SU-DHL-6 (cell line): ENCODE results near the gene PPP3CA.

Source experiments
- EZH2phosphoT487 ChIP-seq: fragments of 200-600 bp; sonication (generic), shearing (Covaris generic); conservative IDR thresholded peaks from 2 replicates; pipeline ENCODE4 v1.6.1; 2018; ENCODE audit warnings: mild to moderate bottlenecking, antibody characterized with exemption, low read length, moderate library complexity, mixed read lengths
- TF ChIP-seq, protein P1 (sequence below): fragments of 200-600 bp; sonication (generic); IDR thresholded peaks from one replicate; pipeline ENCODE4 v1.5.1; 2017; ENCODE audit warnings: antibody characterized with exemption, mild to moderate bottlenecking, low read length, moderate library complexity; ENCODE audit not compliant: insufficient read depth, poor library complexity, severe bottlenecking

DNA sequence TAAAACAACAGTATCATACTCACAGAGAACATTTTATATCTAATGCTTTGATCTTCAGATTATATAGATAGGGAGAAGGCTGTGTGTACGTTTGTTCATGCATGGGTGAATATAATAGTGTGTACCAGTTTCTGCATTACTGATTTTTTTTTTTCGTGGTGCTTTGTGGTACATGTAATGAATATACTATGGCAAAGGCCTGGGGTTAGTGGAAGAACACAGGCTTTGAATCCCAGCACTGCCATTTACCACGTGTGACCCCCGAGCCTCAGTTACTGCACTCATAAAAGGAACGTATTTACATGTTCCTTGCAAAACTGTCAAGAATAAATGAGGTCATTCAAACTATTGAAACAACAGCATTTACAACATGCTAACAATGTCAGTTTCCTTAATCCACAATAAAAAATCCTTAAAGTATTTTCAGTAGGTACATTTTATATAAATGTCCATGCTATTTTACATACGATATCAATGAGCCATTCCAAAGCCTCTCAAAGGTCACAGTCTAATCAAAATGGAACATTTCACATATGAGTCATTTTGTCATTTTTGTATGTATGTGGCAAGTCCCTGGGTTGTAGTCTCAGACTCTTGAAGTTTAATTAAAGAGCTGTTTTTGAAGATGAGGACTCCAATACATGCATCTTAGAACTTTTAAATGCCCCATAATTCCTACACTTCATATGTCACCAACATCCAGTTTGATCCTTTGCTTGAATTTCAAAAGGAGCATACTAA lies 242.8 kb downstream of the PPP3CA start:
- TF ChIP-seq, protein P1, sequence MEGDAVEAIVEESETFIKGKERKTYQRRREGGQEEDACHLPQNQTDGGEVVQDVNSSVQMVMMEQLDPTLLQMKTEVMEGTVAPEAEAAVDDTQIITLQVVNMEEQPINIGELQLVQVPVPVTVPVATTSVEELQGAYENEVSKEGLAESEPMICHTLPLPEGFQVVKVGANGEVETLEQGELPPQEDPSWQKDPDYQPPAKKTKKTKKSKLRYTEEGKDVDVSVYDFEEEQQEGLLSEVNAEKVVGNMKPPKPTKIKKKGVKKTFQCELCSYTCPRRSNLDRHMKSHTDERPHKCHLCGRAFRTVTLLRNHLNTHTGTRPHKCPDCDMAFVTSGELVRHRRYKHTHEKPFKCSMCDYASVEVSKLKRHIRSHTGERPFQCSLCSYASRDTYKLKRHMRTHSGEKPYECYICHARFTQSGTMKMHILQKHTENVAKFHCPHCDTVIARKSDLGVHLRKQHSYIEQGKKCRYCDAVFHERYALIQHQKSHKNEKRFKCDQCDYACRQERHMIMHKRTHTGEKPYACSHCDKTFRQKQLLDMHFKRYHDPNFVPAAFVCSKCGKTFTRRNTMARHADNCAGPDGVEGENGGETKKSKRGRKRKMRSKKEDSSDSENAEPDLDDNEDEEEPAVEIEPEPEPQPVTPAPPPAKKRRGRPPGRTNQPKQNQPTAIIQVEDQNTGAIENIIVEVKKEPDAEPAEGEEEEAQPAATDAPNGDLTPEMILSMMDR = no peak
- TF ChIP-seq EZH2phosphoT487 = no peak
